PFSK-1 (cell line): ENCODE results near the gene IGF1R.

Experiments used
- FOXP2 ChIP-seq: optimal IDR thresholded peaks from 2 replicates; pipeline ENCODE3; 2011; ENCODE audit warnings: borderline replicate concordance, control low read depth, inconsistent platforms; ENCODE audit not compliant: insufficient read depth; ENCODE audit errors: extremely low read length, extremely low read depth
- POLR2AphosphoS5 ChIP-seq: IDR thresholded peaks from 2 replicates; pipeline ENCODE4 v1.6.1; 2012; ENCODE audit warnings: low read depth, mild to moderate bottlenecking, control low read depth, low read length, moderate library complexity
- SIN3A ChIP-seq: IDR thresholded peaks from 2 replicates; pipeline ENCODE4 v1.6.1; 2012; ENCODE audit warnings: mild to moderate bottlenecking, low read length, moderate library complexity, borderline replicate concordance; ENCODE audit not compliant: insufficient read depth
- TAF1 ChIP-seq: IDR thresholded peaks from 2 replicates; pipeline ENCODE4 v1.6.1; 2012; ENCODE audit warnings: low read length, control low read depth, borderline replicate concordance; ENCODE audit not compliant: insufficient read depth
- TF ChIP-seq, protein P1 (sequence below), 2 experiments: IDR thresholded peaks; 2 replicates each; pipeline versions ENCODE4 v1.6.1 to v1.8.0; 2011 to 2012; ENCODE audit warnings: low read depth in 2 of 2, low read length in 2 of 2, control low read depth in 1 of 2, inconsistent platforms in 1 of 2, mild to moderate bottlenecking in 1 of 2, moderate library complexity in 1 of 2; ENCODE audit not compliant: insufficient read depth in 1 of 2

Gene IGF1R

DNA sequence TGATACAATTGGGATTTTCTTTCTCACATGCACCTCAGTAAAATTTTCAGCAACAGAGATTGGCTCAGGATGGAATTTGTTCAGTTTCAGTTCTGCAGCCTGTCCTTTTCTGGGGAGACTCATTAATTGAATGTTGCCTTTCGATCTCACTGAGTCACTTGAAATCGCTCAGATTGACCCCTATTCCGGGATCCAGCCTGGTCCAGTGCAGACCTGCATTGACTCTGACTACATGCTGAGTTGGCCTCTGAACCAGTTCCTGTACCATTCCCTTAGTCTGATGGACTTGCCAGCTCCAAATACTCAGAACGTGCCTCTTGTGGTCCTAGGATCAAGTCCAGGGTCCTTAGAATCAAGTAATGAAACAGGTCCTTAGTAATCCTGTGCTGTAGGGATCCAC, 9.4 kb downstream of the IGF1R start:
- no peak for TF ChIP-seq SIN3A
- TF ChIP-seq TAF1 = no peak
- TF ChIP-seq FOXP2 = no peak
- TF ChIP-seq, protein P1, sequence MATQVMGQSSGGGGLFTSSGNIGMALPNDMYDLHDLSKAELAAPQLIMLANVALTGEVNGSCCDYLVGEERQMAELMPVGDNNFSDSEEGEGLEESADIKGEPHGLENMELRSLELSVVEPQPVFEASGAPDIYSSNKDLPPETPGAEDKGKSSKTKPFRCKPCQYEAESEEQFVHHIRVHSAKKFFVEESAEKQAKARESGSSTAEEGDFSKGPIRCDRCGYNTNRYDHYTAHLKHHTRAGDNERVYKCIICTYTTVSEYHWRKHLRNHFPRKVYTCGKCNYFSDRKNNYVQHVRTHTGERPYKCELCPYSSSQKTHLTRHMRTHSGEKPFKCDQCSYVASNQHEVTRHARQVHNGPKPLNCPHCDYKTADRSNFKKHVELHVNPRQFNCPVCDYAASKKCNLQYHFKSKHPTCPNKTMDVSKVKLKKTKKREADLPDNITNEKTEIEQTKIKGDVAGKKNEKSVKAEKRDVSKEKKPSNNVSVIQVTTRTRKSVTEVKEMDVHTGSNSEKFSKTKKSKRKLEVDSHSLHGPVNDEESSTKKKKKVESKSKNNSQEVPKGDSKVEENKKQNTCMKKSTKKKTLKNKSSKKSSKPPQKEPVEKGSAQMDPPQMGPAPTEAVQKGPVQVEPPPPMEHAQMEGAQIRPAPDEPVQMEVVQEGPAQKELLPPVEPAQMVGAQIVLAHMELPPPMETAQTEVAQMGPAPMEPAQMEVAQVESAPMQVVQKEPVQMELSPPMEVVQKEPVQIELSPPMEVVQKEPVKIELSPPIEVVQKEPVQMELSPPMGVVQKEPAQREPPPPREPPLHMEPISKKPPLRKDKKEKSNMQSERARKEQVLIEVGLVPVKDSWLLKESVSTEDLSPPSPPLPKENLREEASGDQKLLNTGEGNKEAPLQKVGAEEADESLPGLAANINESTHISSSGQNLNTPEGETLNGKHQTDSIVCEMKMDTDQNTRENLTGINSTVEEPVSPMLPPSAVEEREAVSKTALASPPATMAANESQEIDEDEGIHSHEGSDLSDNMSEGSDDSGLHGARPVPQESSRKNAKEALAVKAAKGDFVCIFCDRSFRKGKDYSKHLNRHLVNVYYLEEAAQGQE (IDR thresholded peaks at IDR 0.05; ENCODE audit: insufficient read depth in 1 of 2, low read depth in 2 of 2, low read length in 2 of 2) = no peak
- no peak for TF ChIP-seq POLR2AphosphoS5

DNA sequence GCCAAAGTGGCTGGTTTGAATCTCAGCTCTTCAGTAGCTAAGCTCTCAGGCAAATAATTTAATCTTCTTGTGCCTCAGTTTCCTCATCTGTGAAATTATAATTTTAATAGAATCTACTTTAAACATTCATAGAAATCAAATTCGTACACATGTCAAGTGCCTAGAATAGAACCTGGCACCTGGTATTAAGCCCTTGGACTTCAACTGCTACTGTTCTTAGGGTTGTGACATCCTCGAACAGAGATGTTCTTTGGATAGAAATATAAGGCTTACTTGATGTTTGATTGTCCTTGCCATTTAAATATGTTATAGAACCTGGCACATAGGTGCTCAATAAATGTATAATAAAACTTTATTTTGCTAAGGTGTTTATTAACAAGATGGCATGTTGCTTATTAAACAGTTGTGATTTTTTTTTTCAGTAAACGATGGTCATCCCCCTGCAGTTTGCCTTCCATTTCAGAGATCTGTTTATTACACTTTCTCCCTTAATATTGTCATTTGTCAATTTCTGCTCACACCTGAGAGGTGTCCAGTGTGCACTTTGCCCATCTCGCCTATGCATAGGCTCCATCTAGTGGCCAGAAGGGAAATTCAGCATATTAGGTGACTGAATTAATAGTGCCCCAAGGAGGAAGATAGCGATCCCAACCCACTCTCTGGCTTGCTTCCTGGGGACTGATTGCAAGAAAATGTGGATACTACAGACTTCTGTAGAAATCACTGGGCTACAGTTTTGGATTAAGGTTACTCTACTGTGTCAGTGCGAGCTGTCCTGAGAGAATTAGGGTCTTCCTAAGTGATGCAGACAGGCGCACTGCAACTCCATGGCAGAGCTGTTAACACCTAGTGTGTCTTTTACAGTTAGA, 10.7 kb downstream of the IGF1R start:
- TF ChIP-seq SIN3A (no peak), POLR2AphosphoS5 (no peak), TAF1 (no peak), FOXP2 (no peak)
- TF ChIP-seq, protein P1 (IDR thresholded peaks at IDR 0.05; ENCODE audit: insufficient read depth in 1 of 2, low read depth in 2 of 2, low read length in 2 of 2) = no peak

DNA sequence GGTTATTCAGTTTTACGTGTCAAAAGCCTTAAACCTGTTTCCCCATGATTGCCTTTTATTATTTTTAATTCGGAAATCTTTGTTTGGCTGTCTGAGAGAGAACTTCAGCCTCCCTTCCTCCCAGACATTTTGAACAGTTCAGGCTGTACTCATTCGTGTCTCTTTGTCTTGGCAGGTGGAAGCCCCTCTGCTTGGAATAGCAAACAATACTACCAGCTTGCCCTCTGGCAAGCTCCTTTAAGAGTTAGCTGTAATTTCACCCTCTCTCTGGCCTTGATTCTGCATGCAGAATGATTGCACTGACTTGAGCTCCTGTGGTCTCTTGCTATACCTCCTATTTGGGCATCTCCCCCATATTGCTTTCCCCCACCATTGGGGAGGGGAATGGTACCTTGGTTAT, 11.7 kb downstream of the IGF1R start:
- TF ChIP-seq POLR2AphosphoS5 (no peak), TAF1 (no peak), FOXP2 (no peak), SIN3A (no peak)
- TF ChIP-seq, protein P1 (IDR thresholded peaks at IDR 0.05; ENCODE audit: insufficient read depth in 1 of 2, low read depth in 2 of 2, low read length in 2 of 2) = no peak

DNA sequence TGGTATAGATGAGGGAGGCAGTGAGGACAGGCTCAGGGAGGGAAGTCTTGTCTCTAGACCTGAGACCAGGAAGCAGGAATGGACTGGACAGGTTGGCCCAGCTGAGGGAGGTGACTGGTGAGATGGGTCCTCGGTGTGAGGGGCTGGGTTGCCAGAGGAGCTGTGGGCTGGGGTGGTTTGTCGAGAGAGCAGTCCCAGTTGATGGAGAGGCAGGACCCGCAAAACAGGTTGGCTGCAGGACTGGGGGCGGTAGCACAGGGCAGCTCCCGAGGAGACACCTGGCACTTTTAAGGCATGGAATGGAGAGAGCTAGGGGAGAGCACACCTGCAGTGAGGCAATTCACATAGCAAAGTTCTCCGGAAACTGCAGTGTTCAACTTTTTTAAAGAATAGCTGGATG, 14.7 kb downstream of the IGF1R start:
- TF ChIP-seq, protein P1 (IDR thresholded peaks at IDR 0.05; ENCODE audit: insufficient read depth in 1 of 2, low read depth in 2 of 2, low read length in 2 of 2) = no peak
- no peak for TF ChIP-seq TAF1
- TF ChIP-seq POLR2AphosphoS5 = no peak
- no peak for TF ChIP-seq SIN3A
- no peak for TF ChIP-seq FOXP2
